NB4 (cell line): ENCODE results near the gene SOX13.
"Not testable (repeated sequence)": the region's sequence is repeated elsewhere in the genome, so short reads cannot be mapped to it uniquely, and the experiment has no call there.

ENCODE experiments used
- DNase-seq: peaks from one replicate; pipeline ENCODE4 v3.0.0; 2010; ENCODE audit warnings: low read depth
- H3K4me3 ChIP-seq: one replicate; pipeline ENCODE4 v1.5.1; 2011; ENCODE audit warnings: mild to moderate bottlenecking, low read depth, low read length, moderate library complexity
- CTCF ChIP-seq: IDR thresholded peaks from one replicate; pipeline ENCODE4 v1.5.1; 2012; ENCODE audit warnings: low read depth, low read length
- MYC ChIP-seq: IDR thresholded peaks from 2 replicates; pipeline ENCODE4 v1.6.1; 2011; ENCODE audit warnings: low read depth, low read length
- POLR2A ChIP-seq: IDR thresholded peaks from 2 replicates; pipeline ENCODE4 v1.6.1; 2011; ENCODE audit warnings: mild to moderate bottlenecking; ENCODE audit not compliant: insufficient read length; ENCODE audit errors: extremely low read depth
- TF ChIP-seq, protein P1 (sequence below): IDR thresholded peaks from 2 replicates; pipeline ENCODE4 v1.6.1; 2011; ENCODE audit warnings: low read depth, low read length

Gene SOX13

GRCh38 chr1:204043680-204044079 is 29.2 kb upstream of the SOX13 start:
- no peak for DNase-seq
- TF ChIP-seq CTCF (no peak), POLR2A (no peak), MYC (no peak)
- TF ChIP-seq, protein P1, sequence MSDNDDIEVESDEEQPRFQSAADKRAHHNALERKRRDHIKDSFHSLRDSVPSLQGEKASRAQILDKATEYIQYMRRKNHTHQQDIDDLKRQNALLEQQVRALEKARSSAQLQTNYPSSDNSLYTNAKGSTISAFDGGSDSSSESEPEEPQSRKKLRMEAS: no peak

GRCh38 chr1:204044448-204044847 is 28.5 kb upstream of the SOX13 start:
- DNase-seq: no peak
- no peak overlapping the region for H3K4me3 ChIP-seq
- TF ChIP-seq MYC (no peak), CTCF (no peak), POLR2A (no peak)
- TF ChIP-seq, protein P1: no peak

More at GRCh38 chr1:204043680-204044079, 29.2 kb upstream of the SOX13 start:
- no peak overlapping the region for H3K4me3 ChIP-seq

- no peak overlapping the region for H3K4me3 ChIP-seq
- TF ChIP-seq, protein P1: no peak
- TF ChIP-seq POLR2A: no peak
- TF ChIP-seq MYC: no peak
- TF ChIP-seq CTCF: no peak
- no peak for DNase-seq
Measured at GRCh38 chr1:204045430-204045829, 27.5 kb upstream of the SOX13 start.

GRCh38 chr1:204046346-204046745 is 26.6 kb upstream of the SOX13 start:
- DNase-seq: no peak
- TF ChIP-seq, protein P1: no peak
- TF ChIP-seq POLR2A (no peak), CTCF (no peak), MYC (no peak)
- H3K4me3 ChIP-seq: no peak overlapping the region

- not testable (repeated sequence) for DNase-seq, H3K4me3 ChIP-seq
Measured at GRCh38 chr1:204048796-204049195, 24.1 kb upstream of the SOX13 start.

GRCh38 chr1:204051258-204051657 is 21.7 kb upstream of the SOX13 start:
- no peak for DNase-seq
- TF ChIP-seq CTCF (no peak), MYC (no peak), POLR2A (no peak)
- TF ChIP-seq, protein P1: no peak
- H3K4me3 ChIP-seq: no peak overlapping the region
